A673 (cell line): ENCODE results near the gene NTN1. TPM values are rescaled to one million over a fixed set of nuclear protein-coding genes. Genes with fewer than 3 reads are reported as not detected.

ENCODE experiments used
- BruUV-seq: library from RNA; stranded (reverse); fragments of 400-500 nt; replicated peaks from 2 replicates; lab custom pipeline; 2021; lab: Mats Ljungman, UMichigan
- CTCF ChIA-PET: fragments of 300-600 bp; sonication (Branson Sonifier 250); formaldehyde crosslinking; loops from one replicate; lab custom pipeline; 2022; ENCODE audit warnings: antibody characterized with exemption; lab: Charles Lee
- POLR2A ChIA-PET: fragments of 300-600 bp; sonication (Branson Sonifier 250); formaldehyde crosslinking; loops from one replicate; lab custom pipeline; 2022; ENCODE audit warnings: antibody characterized with exemption; ENCODE audit not compliant: low non-redundant PET; lab: Charles Lee
- DNase-seq: peaks from one replicate; pipeline ENCODE4 v3.0.0-alpha.2; 2015; ENCODE audit warnings: low spot score
- H3K27ac ChIP-seq: fragments of 200-600 bp; sonication (generic); 2 replicates; pipeline ENCODE4 v1.5.1; 2016; ENCODE audit warnings: mixed run types, low read depth, mild to moderate bottlenecking, mixed read lengths, antibody characterized with exemption, low read length; ENCODE audit not compliant: poor library complexity, severe bottlenecking
- H3K27me3 ChIP-seq: fragments of 200-600 bp; sonication (generic); replicated peaks from 2 replicates; pipeline ENCODE4 v1.6.1; 2017; ENCODE audit warnings: mixed run types, low read depth, mild to moderate bottlenecking, mixed read lengths, antibody characterized with exemption, low read length; ENCODE audit not compliant: insufficient read depth, poor library complexity
- H3K36me3 ChIP-seq: fragments of 200-600 bp; sonication (generic); 2 replicates; pipeline ENCODE4 v1.6.1; 2016; ENCODE audit warnings: mixed run types, mild to moderate bottlenecking, mixed read lengths, antibody characterized with exemption, low read length; ENCODE audit not compliant: insufficient read depth, poor library complexity, severe bottlenecking
- H3K4me1 ChIP-seq: fragments of 200-600 bp; sonication (generic); 2 replicates; pipeline ENCODE4 v1.6.1; 2017; ENCODE audit warnings: mixed run types, mild to moderate bottlenecking, mixed read lengths, antibody characterized with exemption, low read length; ENCODE audit not compliant: insufficient read depth, poor library complexity, severe bottlenecking
- H3K4me3 ChIP-seq: fragments of 200-600 bp; sonication (generic); 2 replicates; pipeline ENCODE4 v1.5.1; 2016; ENCODE audit warnings: low read depth, mixed run types, mild to moderate bottlenecking, mixed read lengths, low read length; ENCODE audit not compliant: poor library complexity, severe bottlenecking
- H3K9me3 ChIP-seq: fragments of 200-600 bp; sonication (generic); 2 replicates; pipeline ENCODE4 v1.6.1; 2016; ENCODE audit warnings: mixed run types, low read depth, mild to moderate bottlenecking, mixed read lengths, antibody characterized with exemption, low read length; ENCODE audit not compliant: poor library complexity, severe bottlenecking
- EZH2 ChIP-seq: fragments of 200-600 bp; sonication (generic); IDR thresholded peaks from 2 replicates; pipeline ENCODE4 v1.6.1; 2017; ENCODE audit warnings: borderline replicate concordance, low read depth, mild to moderate bottlenecking, mixed read lengths, antibody characterized with exemption, low read length; ENCODE audit not compliant: poor library complexity, severe bottlenecking
- intact Hi-C: fragments of 100-400 bp; cut with micrococcal nuclease; formaldehyde crosslinking; loops from one replicate; pipeline ENCODE4 v1.10.0; 2022; ENCODE audit not compliant: unreplicated experiment
- total RNA-seq: library from RNA; stranded (reverse); gene quantifications from 2 replicates; pipeline ENCODE4 v1.2.3, GENCODE V29; 2021
- TF ChIP-seq, protein P1 (sequence below): fragments of 300-800, 200-600 bp; sonication (generic); conservative IDR thresholded peaks from 2 replicates; pipeline ENCODE4 v1.5.1; 2017; ENCODE audit warnings: low read depth, mild to moderate bottlenecking, antibody characterized with exemption, low read length, moderate library complexity, mixed read lengths

Gene NTN1
- total RNA-seq, 1 experiment from 2014 or later, result 4.3 TPM

- Histone ChIP-seq H3K9me3 (no peaks in the 10 kb centered on the region), H3K4me3 (no peak overlapping the region), H3K27ac (no peak overlapping the region), H3K4me1 (no peaks in the 10 kb centered on the region), H3K36me3 (no peaks in the 10 kb centered on the region), H3K27me3 (no peaks in the 10 kb centered on the region)
- intact Hi-C loops, result no loop called here
- BruUV-seq, result no TSS peak
- POLR2A ChIA-PET, result no interaction called here
- TF ChIP-seq, protein P1, sequence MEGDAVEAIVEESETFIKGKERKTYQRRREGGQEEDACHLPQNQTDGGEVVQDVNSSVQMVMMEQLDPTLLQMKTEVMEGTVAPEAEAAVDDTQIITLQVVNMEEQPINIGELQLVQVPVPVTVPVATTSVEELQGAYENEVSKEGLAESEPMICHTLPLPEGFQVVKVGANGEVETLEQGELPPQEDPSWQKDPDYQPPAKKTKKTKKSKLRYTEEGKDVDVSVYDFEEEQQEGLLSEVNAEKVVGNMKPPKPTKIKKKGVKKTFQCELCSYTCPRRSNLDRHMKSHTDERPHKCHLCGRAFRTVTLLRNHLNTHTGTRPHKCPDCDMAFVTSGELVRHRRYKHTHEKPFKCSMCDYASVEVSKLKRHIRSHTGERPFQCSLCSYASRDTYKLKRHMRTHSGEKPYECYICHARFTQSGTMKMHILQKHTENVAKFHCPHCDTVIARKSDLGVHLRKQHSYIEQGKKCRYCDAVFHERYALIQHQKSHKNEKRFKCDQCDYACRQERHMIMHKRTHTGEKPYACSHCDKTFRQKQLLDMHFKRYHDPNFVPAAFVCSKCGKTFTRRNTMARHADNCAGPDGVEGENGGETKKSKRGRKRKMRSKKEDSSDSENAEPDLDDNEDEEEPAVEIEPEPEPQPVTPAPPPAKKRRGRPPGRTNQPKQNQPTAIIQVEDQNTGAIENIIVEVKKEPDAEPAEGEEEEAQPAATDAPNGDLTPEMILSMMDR, result no peak
- TF ChIP-seq EZH2, result no peak
- no peak for DNase-seq
- CTCF ChIA-PET, result no interaction called here
Measured at GRCh38 chr17:9174779-9175574, 153.7 kb downstream of the NTN1 start.

DNA sequence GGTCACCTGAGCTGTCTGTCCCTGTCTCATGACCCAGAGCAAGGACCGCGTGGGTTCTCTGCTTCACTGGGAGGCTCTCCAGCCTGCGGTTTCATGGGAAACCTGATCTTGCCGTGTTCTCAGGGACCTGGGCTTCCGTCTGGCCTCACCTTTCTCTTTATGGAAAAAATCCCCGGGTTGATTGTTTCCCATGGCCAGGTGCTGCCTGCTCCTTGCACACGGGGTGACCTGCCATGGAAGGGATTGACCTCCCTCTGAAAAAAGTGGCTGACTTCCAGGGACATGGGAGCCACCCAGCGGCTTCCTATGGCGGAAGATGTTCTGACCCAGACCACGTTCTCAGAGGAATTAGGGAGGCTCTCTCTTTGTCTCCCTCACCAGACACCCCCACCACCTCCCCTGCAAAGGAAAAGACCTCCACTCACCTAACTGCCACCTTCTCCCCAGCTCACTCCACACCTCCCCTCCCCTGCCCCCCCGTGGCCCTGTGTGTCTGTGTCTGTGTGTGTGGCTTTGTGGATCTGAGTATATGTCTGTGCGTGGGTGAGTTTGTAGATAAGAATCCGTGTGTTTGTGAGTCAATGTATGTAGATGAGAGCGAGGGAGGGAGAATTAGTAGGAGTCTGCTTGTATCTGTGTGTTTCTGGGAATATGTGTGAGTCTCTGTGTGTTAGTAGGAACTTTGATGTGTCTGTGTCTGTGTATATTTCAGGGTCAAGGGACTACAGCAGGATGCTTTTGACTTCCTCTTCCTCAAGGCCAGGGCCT, 154.6 kb downstream of the NTN1 start:
- H3K27me3 ChIP-seq, result no peaks in the 10 kb centered on the region
- intact Hi-C loops, result no loop called here
- H3K27ac ChIP-seq, result no peak overlapping the region
- no peaks in the 10 kb centered on the region for H3K36me3 ChIP-seq
- ChIA-PET CTCF (no interaction called here), POLR2A (no interaction called here)
- H3K4me1 ChIP-seq, result no peaks in the 10 kb centered on the region
- no TSS peak for BruUV-seq
- no peak overlapping the region for H3K4me3 ChIP-seq
- no peak for DNase-seq
- TF ChIP-seq, protein P1, result no peak
- no peak for TF ChIP-seq EZH2
- no peaks in the 10 kb centered on the region for H3K9me3 ChIP-seq

- intact Hi-C loops, result no loop called here
- no peak for DNase-seq
- H3K9me3 ChIP-seq, result no peaks in the 10 kb centered on the region
- BruUV-seq, result no TSS peak
- no peak overlapping the region for H3K4me3 ChIP-seq
- ChIA-PET POLR2A (no interaction called here), CTCF (no interaction called here)
- H3K27me3 ChIP-seq, result no peaks in the 10 kb centered on the region
- TF ChIP-seq, protein P1, result no peak
- no peak for TF ChIP-seq EZH2
- no peak overlapping the region for H3K27ac ChIP-seq
- H3K4me1 ChIP-seq, result no peaks in the 10 kb centered on the region
- no peaks in the 10 kb centered on the region for H3K36me3 ChIP-seq
Measured at GRCh38 chr17:9177212-9177611, 155.9 kb downstream of the NTN1 start.
